Ovary (tissue), 9 donors: ENCODE data around the gene TRMU. TPM values are rescaled to one million over a fixed set of nuclear protein-coding genes. Genes with fewer than 3 reads are reported as not detected.

Experiments
- DNase-seq, 5 donors: peaks; one replicate each; pipeline ENCODE4 v3.0.0-alpha.2; 2019 to 2020
- H3K27ac ChIP-seq, 2 donors: fragments of 200-600 bp; one replicate each; pipeline versions ENCODE4 v1.5.1 to v1.8.0; 2019 to 2022
- H3K27me3 ChIP-seq: fragments of 200-600 bp; one replicate; pipeline ENCODE4 v1.8.0; 2022
- H3K36me3 ChIP-seq: fragments of 200-600 bp; sonication (generic); one replicate; pipeline ENCODE4 v1.5.1; 2019
- H3K4me1 ChIP-seq: one replicate; pipeline ENCODE4 v1.8.1; 2013; ENCODE audit warnings: mild to moderate bottlenecking, moderate library complexity; ENCODE audit not compliant: insufficient read depth
- H3K4me3 ChIP-seq: fragments of 200-600 bp; sonication (generic); one replicate; pipeline ENCODE4 v1.5.1; 2017
- H3K9me3 ChIP-seq, 2 donors: fragments of 200-600 bp in 1 of 2; sonication (generic) in 1 of 2; one replicate each; pipeline versions ENCODE4 v1.5.1 to v1.8.1; 2013 to 2019; ENCODE audit warnings: mild to moderate bottlenecking in 1 of 2, moderate library complexity in 1 of 2
- CTCF ChIP-seq, 3 donors: fragments of 450-650 bp in 2 of 3; fragments of 200-600 bp in 1 of 3; IDR thresholded peaks; one replicate each; pipeline versions ENCODE4 v1.5.1 to v1.8.0; 2016 to 2022; ENCODE audit warnings: antibody characterized with exemption in 3 of 3, mild to moderate bottlenecking in 1 of 3
- EP300 ChIP-seq: sonication (generic); formaldehyde crosslinking; IDR thresholded peaks from one replicate; pipeline ENCODE4 v1.6.1; 2017; ENCODE audit warnings: antibody characterized with exemption
- POLR2A ChIP-seq: fragments of 450-650 bp; IDR thresholded peaks from one replicate; pipeline ENCODE4 v1.6.1; 2017; ENCODE audit warnings: antibody characterized with exemption, mild to moderate bottlenecking, moderate library complexity
- WGBS, 3 donors: extraction: QIAGEN DNeasy Blood & Tissue Kit in 1 of 3; methylation state at CpG; one replicate each; pipeline versions ENCODE4 v1.1.5 to v1.1.7; 2013 to 2017; 5-methylcytosine and 5-hydroxymethylcytosine counted together
- intact Hi-C, 4 donors: fragments of 100-400 bp; cut with DNase I; formaldehyde crosslinking; loops; one replicate each; pipeline versions ENCODE4 v1.11.0 to v1.15.1; 2022 to 2023
- polyA plus RNA-seq, 2 donors: library from polyadenylated mRNA; stranded (reverse); fragments of 200-250 nt in 1 of 2; fragments of 350-450 nt in 1 of 2; fragmentation: Illumina TruSeq in 1 of 2; extraction: RNeasy Lipid Tissue Mini Kit (QIAGEN cat#74804) in 1 of 2; gene quantifications; one replicate each; pipeline ENCODE4 v1.2.3, GENCODE V29; 2013 to 2014
- total RNA-seq, 7 donors: library from RNA; depleted of rRNA in 2 of 7; stranded (reverse); fragments of >200 nt in 2 of 7; fragmentation: NEBNext Ultra II Directional in 3 of 7; extraction: Animal tissue kit (Norgen Biotek cat#: 25700) in 3 of 7; gene quantifications; one replicate each; pipeline versions ENCODE4 v1.1.0 to v1.2.4, GENCODE V29; 2016 to 2023
- donor health status: DM: no; HTN: no; CAD: no; lungs with moderate emphysema.
- donor health status: DM: no; HTN: no; CAD: no.
- donor health status: Bipolar disorder and iron deficiency.
- donor health status: DM: yes; HTN: yes; CAD: no.
- donor health status: DM: no; HTN: no; CAD: no.
- donor health status: DM: yes; HTN: yes; CAD: no.

The TRMU gene
- total and polyA plus RNA-seq, 9 donors, result 15.2 to 35.0 (median 30.3) TPM

DNA sequence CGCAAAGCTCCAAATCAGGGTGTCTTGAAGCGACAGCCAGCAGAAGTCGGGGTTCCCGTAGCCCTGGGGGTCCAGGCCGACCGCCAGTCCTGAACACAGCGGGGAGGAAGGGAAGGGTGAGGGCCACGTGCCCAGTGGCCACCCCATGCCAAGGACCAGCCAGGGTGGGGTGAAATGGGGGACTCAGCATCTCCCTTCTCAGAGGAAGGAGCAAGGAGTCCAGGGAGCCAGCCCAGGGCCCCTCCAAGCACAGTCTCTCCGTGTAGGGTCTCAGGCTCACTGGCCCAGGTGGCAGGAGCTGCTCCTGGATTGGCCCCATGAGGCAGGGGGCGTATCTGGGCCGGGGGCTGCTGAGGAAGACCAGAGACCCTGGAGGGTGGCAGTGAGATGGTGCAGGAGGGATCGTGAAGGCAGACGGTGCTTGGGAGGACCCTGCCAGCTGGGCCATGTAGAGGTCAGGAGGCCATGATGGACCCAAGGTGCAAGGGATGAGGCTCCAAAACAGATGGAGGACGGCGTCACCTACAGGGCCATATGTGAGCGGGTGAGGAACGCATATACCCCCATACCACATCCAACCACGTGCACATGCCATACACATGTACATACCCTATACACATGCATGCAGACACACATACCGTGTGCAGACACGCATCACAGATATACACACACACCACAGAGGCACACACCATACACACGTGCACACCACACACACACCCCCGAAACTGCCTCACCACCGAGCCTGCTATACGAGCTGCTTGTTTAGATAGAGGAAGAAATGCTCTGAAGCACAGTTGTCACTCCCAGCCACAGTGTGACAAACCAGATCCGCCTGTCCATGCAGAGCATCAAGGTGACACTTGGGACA, 34.4 kb downstream of the TRMU start:
- no peaks in the 10 kb centered on the region for H3K36me3 ChIP-seq
- no peaks in the 10 kb centered on the region for H3K4me1 ChIP-seq
- H3K4me3 ChIP-seq, result no peak overlapping the region
- no peaks in the 10 kb centered on the region for H3K27me3 ChIP-seq
- 79 to 81% (median 80%) methylated on average over 25 of the region's 25 CpGs for WGBS, 3 donors
- no peak overlapping the region for H3K27ac ChIP-seq
- H3K9me3 ChIP-seq, result no peaks in the 10 kb centered on the region
- TF ChIP-seq EP300, result no peak
- no peak for DNase-seq
- intact Hi-C loops, result loop anchor here in 2 of 4 donors (10.0 kb wide), 1 partner anchor 165 kb away; the partner anchor contains the start of gene CELSR1 (in 2 of the 2)

DNA sequence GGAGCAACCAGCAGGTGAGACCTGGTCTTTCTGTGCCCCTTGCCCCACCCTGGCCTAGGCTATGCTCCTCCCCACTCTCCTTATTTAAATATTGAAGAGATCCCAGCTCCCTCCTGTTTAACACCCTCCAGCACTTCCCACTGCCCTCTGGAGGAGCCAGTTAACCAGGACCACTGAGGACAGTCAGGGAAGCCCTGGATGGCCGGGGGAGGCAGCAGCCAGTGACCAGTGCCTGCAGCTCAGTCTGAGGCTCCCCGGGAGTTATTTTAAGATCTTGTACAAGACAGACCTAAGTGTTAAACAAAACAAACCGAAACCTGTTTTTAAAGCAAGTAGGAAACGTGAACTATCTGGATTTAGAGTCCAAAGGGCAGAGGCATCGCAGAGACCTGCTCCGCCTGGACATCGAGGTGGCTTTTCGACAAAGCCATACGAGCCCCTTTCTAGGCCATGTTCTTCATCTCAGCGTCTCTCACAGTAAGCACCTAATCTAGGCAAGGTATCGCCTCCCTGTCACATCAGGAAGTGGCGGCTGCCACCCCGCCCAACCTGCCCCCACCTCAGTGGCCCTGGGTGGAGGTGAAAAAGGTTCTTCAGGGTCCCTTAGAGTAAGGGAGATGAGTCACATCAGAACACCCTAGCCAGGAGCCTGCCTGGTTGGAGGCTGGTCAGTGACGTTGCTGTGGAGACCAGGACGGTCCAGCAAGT, 35.2 kb downstream of the TRMU start:
- intact Hi-C loops, result no loop called here
- H3K36me3 ChIP-seq, result no peaks in the 10 kb centered on the region
- TF ChIP-seq POLR2A, result no peak
- no peak for TF ChIP-seq CTCF (IDR thresholded peaks at IDR 0.05)
- TF ChIP-seq EP300, result no peak
- no peak overlapping the region for H3K27ac ChIP-seq
- H3K27me3 ChIP-seq, result no peaks in the 10 kb centered on the region
- H3K4me1 ChIP-seq, result no peaks in the 10 kb centered on the region
- no peak overlapping the region for H3K4me3 ChIP-seq
- WGBS, 3 donors, result 73 to 88% (median 78%) methylated on average over 15 of the region's 15 CpGs
- no peak for DNase-seq
- no peaks in the 10 kb centered on the region for H3K9me3 ChIP-seq

DNA sequence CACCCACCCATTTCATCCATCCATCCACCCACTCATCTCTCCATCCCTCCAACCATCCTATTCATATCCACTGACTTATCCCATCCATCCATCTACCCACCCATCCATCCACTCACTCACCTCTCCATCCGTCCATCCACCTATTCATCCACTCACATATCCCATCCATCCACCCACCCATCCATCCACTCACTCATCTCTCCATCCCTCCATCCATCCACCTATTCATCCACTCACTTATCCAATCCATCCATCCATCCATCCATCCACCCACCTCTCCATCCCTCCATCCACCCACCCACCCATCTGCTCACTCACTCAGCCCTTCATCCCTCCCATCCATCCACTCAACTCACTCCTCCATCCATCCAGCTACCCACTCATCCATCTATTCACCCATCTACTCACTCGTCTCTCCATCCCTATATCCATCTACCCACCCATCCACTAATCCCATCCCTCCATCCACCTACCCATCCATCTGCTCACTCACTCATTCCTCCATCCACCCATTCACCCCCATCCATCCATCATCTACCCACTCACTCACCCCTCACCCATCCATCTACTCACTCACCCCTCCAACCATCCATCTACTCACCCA, 36.2 kb downstream of the TRMU start:
- TF ChIP-seq POLR2A, result no peak
- TF ChIP-seq CTCF (IDR thresholded peaks at IDR 0.05), result no peak
- TF ChIP-seq EP300, result no peak
- Histone ChIP-seq H3K9me3 (no peaks in the 10 kb centered on the region), H3K27ac (no peak overlapping the region), H3K4me1 (no peaks in the 10 kb centered on the region), H3K36me3 (no peaks in the 10 kb centered on the region), H3K4me3 (no peak overlapping the region), H3K27me3 (no peaks in the 10 kb centered on the region)
- DNase-seq, result no peak
- 77 to 91% (median 87%) methylated on average over 2 of the region's 2 CpGs for WGBS, 3 donors
- intact Hi-C loops, result no loop called here

- intact Hi-C loops, result no loop called here
- DNase-seq, result peak in 2 of 5 donors; percentile 8 to 13
- no peaks in the 10 kb centered on the region for H3K36me3 ChIP-seq
- H3K4me3 ChIP-seq, result no peak overlapping the region
- H3K4me1 ChIP-seq, result no peaks in the 10 kb centered on the region
- TF ChIP-seq CTCF (IDR thresholded peaks at IDR 0.05) (no peak), POLR2A (no peak), EP300 (no peak)
- no peak overlapping the region for H3K27ac ChIP-seq
- WGBS, 3 donors, result 88 to 93% (median 89%) methylated on average over 18 of the region's 18 CpGs
- H3K27me3 ChIP-seq, result no peaks in the 10 kb centered on the region
- no peaks in the 10 kb centered on the region for H3K9me3 ChIP-seq
Measured at GRCh38 chr22:46372686-46373085, 37.2 kb downstream of the TRMU start.
